ENCODE measurements around the gene LAX1. TPM values are rescaled to one million over a fixed set of nuclear protein-coding genes. Genes with fewer than 3 reads are reported as not detected.

LAX1 gene
- total and polyA plus RNA-seq, 2 experiments from 2014 or later = not detected

DNA sequence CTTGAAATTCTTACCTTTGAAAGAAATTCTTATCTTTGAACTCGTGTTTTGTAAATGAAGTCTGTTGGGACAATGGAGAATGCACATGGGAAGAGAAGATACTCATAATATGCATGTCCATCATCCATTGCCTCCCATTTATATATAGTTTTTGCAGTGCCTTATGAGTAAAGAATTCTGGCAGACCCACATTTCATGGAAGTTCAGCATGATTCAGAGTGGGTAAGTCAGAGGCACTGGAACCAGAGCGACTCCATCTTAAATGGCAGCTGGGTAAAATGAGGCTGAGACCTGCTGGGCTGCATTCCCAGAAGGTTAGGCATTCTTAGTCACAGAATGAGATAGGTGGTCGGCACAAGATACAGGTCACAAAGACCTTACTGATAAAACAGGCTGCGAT, 13.8 kb downstream of the LAX1 start:
- TF ChIP-seq EZH2 (IDR thresholded peaks at IDR 0.05; ENCODE audit: borderline replicate concordance) (no peak), EZH2phosphoT487 (IDR thresholded peaks at IDR 0.05; ENCODE audit: low read depth, severe bottlenecking, unreplicated experiment) (no peak), CTCF (IDR thresholded peaks at IDR 0.05; ENCODE audit: poor library complexity) (no peak)
- DNase-seq (ENCODE audit: low spot score) = no peak
- Histone ChIP-seq H3K9me3 (ENCODE audit: low read depth) (no peaks in the 10 kb centered on the region), H3K4me1 (ENCODE audit: insufficient read depth) (no peaks in the 10 kb centered on the region), H3K79me2 (no peaks in the 10 kb centered on the region), H3K27ac (no peak overlapping the region), H3K9me2 (replicated peaks; ENCODE audit: insufficient read depth) (no peaks in the 10 kb centered on the region), H4K20me1 (ENCODE audit: insufficient read depth, poor library complexity, severe bottlenecking) (no peaks in the 10 kb centered on the region), H3K27me3 (no peaks in the 10 kb centered on the region), H2AFZ (no peak overlapping the region), H3K4me3 (no peak overlapping the region), H3K36me3 (replicated peaks; ENCODE audit: insufficient read depth, low read depth) (no peaks in the 10 kb centered on the region), H3K4me2 (no peak overlapping the region)
- WGBS (ENCODE audit: low lambda C conversion rate, missing lambda C conversion rate) = 94% methylated on average over 4 of the region's 4 CpGs

DNA sequence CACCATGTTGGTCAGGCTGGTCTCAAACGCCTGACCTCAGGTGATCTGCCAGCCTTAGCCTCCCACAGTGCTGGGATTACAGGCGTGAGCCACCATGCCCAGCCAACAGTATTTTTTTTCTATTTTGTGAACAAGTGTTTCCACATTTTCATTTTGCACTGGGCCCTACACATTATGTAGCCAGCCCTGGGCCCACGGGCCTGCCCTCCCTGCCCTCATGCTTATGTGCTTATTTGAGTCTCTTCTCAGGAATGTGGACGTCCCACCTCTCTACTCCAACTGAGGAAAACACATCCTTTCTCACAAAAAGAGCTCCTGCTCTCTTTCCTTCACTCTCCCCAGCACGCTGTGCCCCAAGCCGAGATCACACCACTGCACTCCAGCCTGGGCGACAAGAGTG, 17.0 kb downstream of the LAX1 start:
- H3K27ac ChIP-seq = no peak overlapping the region
- no peaks in the 10 kb centered on the region for H3K27me3 ChIP-seq
- TF ChIP-seq EZH2phosphoT487 (IDR thresholded peaks at IDR 0.05; ENCODE audit: low read depth, severe bottlenecking, unreplicated experiment) = no peak
- TF ChIP-seq CTCF (IDR thresholded peaks at IDR 0.05; ENCODE audit: poor library complexity) = no peak
- TF ChIP-seq EZH2 (IDR thresholded peaks at IDR 0.05; ENCODE audit: borderline replicate concordance) = no peak
- H3K9me2 ChIP-seq (replicated peaks; ENCODE audit: insufficient read depth) = no peaks in the 10 kb centered on the region
- no peaks in the 10 kb centered on the region for H3K9me3 ChIP-seq (ENCODE audit: low read depth)
- no peak overlapping the region for H3K4me2 ChIP-seq
- 85% methylated on average over 7 of the region's 7 CpGs for WGBS (ENCODE audit: low lambda C conversion rate, missing lambda C conversion rate)
- no peaks in the 10 kb centered on the region for H3K79me2 ChIP-seq
- no peak for DNase-seq (ENCODE audit: low spot score)
- no peaks in the 10 kb centered on the region for H3K36me3 ChIP-seq (replicated peaks; ENCODE audit: insufficient read depth, low read depth)
- H3K4me3 ChIP-seq = no peak overlapping the region
- H4K20me1 ChIP-seq (ENCODE audit: insufficient read depth, poor library complexity, severe bottlenecking) = no peaks in the 10 kb centered on the region
- no peak overlapping the region for H2AFZ ChIP-seq
- no peaks in the 10 kb centered on the region for H3K4me1 ChIP-seq (ENCODE audit: insufficient read depth)

GRCh38 chr1:203789966-203790365, 25.0 kb downstream of the LAX1 start:
- Histone ChIP-seq H3K9me2 (replicated peaks; ENCODE audit: insufficient read depth) (no peaks in the 10 kb centered on the region), H3K4me3 (no peak overlapping the region), H4K20me1 (ENCODE audit: insufficient read depth, poor library complexity, severe bottlenecking) (no peaks in the 10 kb centered on the region), H3K27me3 (no peaks in the 10 kb centered on the region), H2AFZ (no peak overlapping the region), H3K4me1 (ENCODE audit: insufficient read depth) (peaks cover 2% of the 10 kb centered on the region), H3K27ac (no peak overlapping the region), H3K4me2 (no peak overlapping the region), H3K79me2 (no peaks in the 10 kb centered on the region), H3K36me3 (replicated peaks; ENCODE audit: insufficient read depth, low read depth) (no peaks in the 10 kb centered on the region), H3K9me3 (ENCODE audit: low read depth) (no peaks in the 10 kb centered on the region)
- WGBS (ENCODE audit: low lambda C conversion rate, missing lambda C conversion rate) = 45% methylated on average over 3 of the region's 3 CpGs
- DNase-seq (ENCODE audit: low spot score) = no peak
- no peak for TF ChIP-seq EZH2phosphoT487 (IDR thresholded peaks at IDR 0.05; ENCODE audit: low read depth, severe bottlenecking, unreplicated experiment)
- no peak for TF ChIP-seq EZH2 (IDR thresholded peaks at IDR 0.05; ENCODE audit: borderline replicate concordance)
- TF ChIP-seq CTCF (IDR thresholded peaks at IDR 0.05; ENCODE audit: poor library complexity) = no peak

- Histone ChIP-seq H3K9me2 (replicated peaks; ENCODE audit: insufficient read depth) (no peaks in the 10 kb centered on the region), H3K4me1 (ENCODE audit: insufficient read depth) (peaks cover 3% of the 10 kb centered on the region), H3K27ac (no peak overlapping the region), H3K4me3 (no peak overlapping the region), H3K79me2 (peaks cover 6% of the 10 kb centered on the region), H3K4me2 (no peak overlapping the region), H2AFZ (no peak overlapping the region), H4K20me1 (ENCODE audit: insufficient read depth, poor library complexity, severe bottlenecking) (peaks cover under 1% of the 10 kb centered on the region), H3K9me3 (ENCODE audit: low read depth) (no peaks in the 10 kb centered on the region), H3K36me3 (replicated peaks; ENCODE audit: insufficient read depth, low read depth) (no peaks in the 10 kb centered on the region), H3K27me3 (no peaks in the 10 kb centered on the region)
- DNase-seq (ENCODE audit: low spot score) = no peak
- 82% methylated on average over 3 of the region's 3 CpGs for WGBS (ENCODE audit: low lambda C conversion rate, missing lambda C conversion rate)
- no peak for TF ChIP-seq CTCF (IDR thresholded peaks at IDR 0.05; ENCODE audit: poor library complexity)
These were observed 26.5 kb downstream of the LAX1 start for GRCh38 chr1:203791498-203791897.

Data from hepatocyte (in vitro differentiated cells).